Measurements from ENCODE around the gene GNAO1. TPM values are rescaled to one million over a fixed set of nuclear protein-coding genes. Genes with fewer than 3 reads are reported as not detected.

Gene GNAO1
- total RNA-seq, 1 donor from 2014 or later, result 0.57 TPM

DNA sequence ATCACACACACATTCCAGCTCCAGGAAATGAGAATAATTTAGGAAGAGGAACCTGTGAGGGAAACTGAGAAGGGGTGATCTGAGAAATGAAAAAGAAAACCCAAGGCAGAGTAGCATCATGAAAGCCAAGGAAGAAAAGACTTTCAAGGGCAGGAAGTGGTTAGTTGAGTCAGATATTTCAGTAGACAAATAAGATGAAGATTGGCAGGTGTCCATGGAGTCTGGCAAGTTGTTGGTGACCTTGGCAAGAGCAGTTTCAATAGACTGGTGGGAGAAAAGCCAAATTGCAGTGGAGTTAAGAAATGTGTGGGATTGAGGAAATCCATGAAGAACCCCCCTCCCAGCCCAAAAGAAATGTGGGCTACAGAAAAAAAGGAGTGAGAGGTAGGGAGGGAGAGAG is 10.7 kb downstream of the GNAO1 start:
- H3K27ac Mint-ChIP-seq, result no peak overlapping the region
- no peaks in the 10 kb centered on the region for H3K9me3 Mint-ChIP-seq
- intact Hi-C loops (cut with micrococcal nuclease), result loop anchor here (2.0 kb wide), 1 partner anchor 65 kb away; no protein-coding TSS in a partner anchor
- H3K27me3 Mint-ChIP-seq (ENCODE audit: low read depth), result peaks cover 19% of the 10 kb centered on the region
- DNase-seq (ENCODE audit: low spot score), result no peak
- H3K4me3 Mint-ChIP-seq (ENCODE audit: low read depth), result no peak overlapping the region
- H3K36me3 Mint-ChIP-seq (ENCODE audit: low read depth), result no peaks in the 10 kb centered on the region
- H3K4me1 Mint-ChIP-seq (ENCODE audit: low read depth), result peaks cover 23% of the 10 kb centered on the region

DNA sequence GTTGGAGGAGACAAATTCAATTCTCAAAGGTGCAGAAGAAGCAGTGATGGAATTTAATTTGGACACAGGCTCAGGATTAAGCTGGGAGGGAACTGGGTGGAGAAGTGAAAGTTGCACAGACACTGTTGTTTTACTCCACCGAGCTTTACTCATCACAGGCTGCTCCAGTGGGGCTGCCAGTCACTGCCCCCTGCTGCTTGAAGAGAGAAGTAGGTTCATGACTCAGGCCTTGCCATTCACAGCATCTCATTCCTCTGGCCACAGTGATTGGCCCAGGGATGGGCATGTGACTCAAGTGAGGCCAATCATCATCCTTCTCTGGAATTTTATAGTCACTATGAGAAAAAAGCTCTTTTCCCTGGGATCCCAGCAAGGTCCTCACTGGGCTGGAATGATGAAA is 11.8 kb downstream of the GNAO1 start:
- intact Hi-C loops (cut with micrococcal nuclease), result loop anchor here (2.0 kb wide), 1 partner anchor 66 kb away; no protein-coding TSS in a partner anchor
- Mint-ChIP-seq H3K27me3 (ENCODE audit: low read depth) (peaks cover 17% of the 10 kb centered on the region), H3K27ac (no peak overlapping the region), H3K9me3 (no peaks in the 10 kb centered on the region), H3K4me1 (ENCODE audit: low read depth) (peaks cover 14% of the 10 kb centered on the region), H3K36me3 (ENCODE audit: low read depth) (no peaks in the 10 kb centered on the region), H3K4me3 (ENCODE audit: low read depth) (no peak overlapping the region)
- DNase-seq (ENCODE audit: low spot score), result peak; percentile 35

GRCh38 chr16:56204816-56205215 is 13.5 kb downstream of the GNAO1 start:
- intact Hi-C loops (cut with micrococcal nuclease), result no loop called here
- H3K9me3 Mint-ChIP-seq, result no peaks in the 10 kb centered on the region
- peaks cover 29% of the 10 kb centered on the region for H3K27me3 Mint-ChIP-seq (ENCODE audit: low read depth)
- H3K4me1 Mint-ChIP-seq (ENCODE audit: low read depth), result no peaks in the 10 kb centered on the region
- H3K27ac Mint-ChIP-seq, result no peak overlapping the region
- no peak for DNase-seq (ENCODE audit: low spot score)
- no peak overlapping the region for H3K4me3 Mint-ChIP-seq (ENCODE audit: low read depth)
- H3K36me3 Mint-ChIP-seq (ENCODE audit: low read depth), result no peaks in the 10 kb centered on the region

- Mint-ChIP-seq H3K27ac (no peak overlapping the region), H3K27me3 (ENCODE audit: low read depth) (peaks cover 41% of the 10 kb centered on the region), H3K4me1 (ENCODE audit: low read depth) (no peaks in the 10 kb centered on the region), H3K4me3 (ENCODE audit: low read depth) (no peak overlapping the region), H3K9me3 (no peaks in the 10 kb centered on the region), H3K36me3 (ENCODE audit: low read depth) (no peaks in the 10 kb centered on the region)
- intact Hi-C loops (cut with micrococcal nuclease), result no loop called here
- DNase-seq (ENCODE audit: low spot score), result no peak
These were observed 15.7 kb downstream of the GNAO1 start for GRCh38 chr16:56206951-56207350.

GRCh38 chr16:56207421-56207820 is 16.1 kb downstream of the GNAO1 start:
- Mint-ChIP-seq H3K36me3 (ENCODE audit: low read depth) (no peaks in the 10 kb centered on the region), H3K27me3 (ENCODE audit: low read depth) (peaks cover 42% of the 10 kb centered on the region), H3K27ac (no peak overlapping the region), H3K9me3 (no peaks in the 10 kb centered on the region), H3K4me1 (ENCODE audit: low read depth) (no peaks in the 10 kb centered on the region), H3K4me3 (ENCODE audit: low read depth) (no peak overlapping the region)
- no peak for DNase-seq (ENCODE audit: low spot score)
- intact Hi-C loops (cut with micrococcal nuclease), result no loop called here

- peaks cover 54% of the 10 kb centered on the region for H3K27me3 Mint-ChIP-seq (ENCODE audit: low read depth)
- no peak overlapping the region for H3K27ac Mint-ChIP-seq
- no peaks in the 10 kb centered on the region for H3K4me1 Mint-ChIP-seq (ENCODE audit: low read depth)
- H3K9me3 Mint-ChIP-seq, result no peaks in the 10 kb centered on the region
- H3K36me3 Mint-ChIP-seq (ENCODE audit: low read depth), result no peaks in the 10 kb centered on the region
- intact Hi-C loops (cut with micrococcal nuclease), result no loop called here
- H3K4me3 Mint-ChIP-seq (ENCODE audit: low read depth), result no peak overlapping the region
- DNase-seq (ENCODE audit: low spot score), result no peak
These were observed 20.2 kb downstream of the GNAO1 start for GRCh38 chr16:56211435-56211981.

DNA sequence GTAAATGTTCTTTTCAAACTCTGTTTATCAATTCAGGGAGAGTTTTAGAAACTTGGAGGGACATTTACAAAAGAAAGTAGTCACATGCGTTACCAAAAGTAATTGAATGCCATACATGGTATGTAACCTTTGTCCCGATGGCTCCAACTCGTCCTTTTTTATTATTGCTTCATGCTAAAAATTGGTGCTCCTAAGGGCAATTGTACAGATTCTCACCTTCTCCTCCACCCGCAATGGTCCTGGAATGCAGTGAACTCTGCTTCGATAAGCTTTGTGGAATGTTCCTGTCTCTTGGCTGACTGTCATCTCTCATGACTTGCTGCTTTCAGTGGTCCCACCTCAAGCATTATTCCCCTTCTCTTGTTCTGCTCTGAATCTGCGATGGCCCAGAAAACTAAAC is 20.9 kb downstream of the GNAO1 start:
- intact Hi-C loops (cut with micrococcal nuclease), result no loop called here
- Mint-ChIP-seq H3K36me3 (ENCODE audit: low read depth) (no peaks in the 10 kb centered on the region), H3K27me3 (ENCODE audit: low read depth) (peaks cover 51% of the 10 kb centered on the region), H3K4me3 (ENCODE audit: low read depth) (no peak overlapping the region), H3K4me1 (ENCODE audit: low read depth) (no peaks in the 10 kb centered on the region), H3K9me3 (no peaks in the 10 kb centered on the region), H3K27ac (no peak overlapping the region)
- DNase-seq (ENCODE audit: low spot score), result no peak

DNA sequence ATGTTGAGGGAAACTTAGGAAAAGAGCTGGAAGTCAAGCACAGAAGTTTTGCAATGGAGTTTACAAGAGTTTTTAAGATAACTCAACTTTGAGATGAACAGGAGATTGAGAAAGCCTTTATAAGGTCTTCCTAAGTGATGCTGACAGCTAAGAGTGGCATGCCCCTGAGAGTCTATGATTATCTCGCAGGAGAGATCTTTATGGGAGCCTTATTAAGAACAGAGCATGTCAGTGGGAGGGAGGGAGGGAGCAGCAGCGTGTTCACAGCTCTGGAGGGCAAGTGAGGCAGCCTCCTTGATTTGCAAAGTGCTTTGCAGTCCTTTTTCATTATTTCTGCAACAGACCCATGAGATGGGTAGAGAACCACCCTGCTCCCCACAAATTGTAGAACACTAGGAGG is 30.7 kb downstream of the GNAO1 start:
- peaks cover 20% of the 10 kb centered on the region for H3K27me3 Mint-ChIP-seq (ENCODE audit: low read depth)
- no peak for DNase-seq (ENCODE audit: low spot score)
- intact Hi-C loops (cut with micrococcal nuclease), result no loop called here
- H3K4me3 Mint-ChIP-seq (ENCODE audit: low read depth), result no peak overlapping the region
- H3K27ac Mint-ChIP-seq, result no peak overlapping the region
- peaks cover 17% of the 10 kb centered on the region for H3K4me1 Mint-ChIP-seq (ENCODE audit: low read depth)
- H3K9me3 Mint-ChIP-seq, result no peaks in the 10 kb centered on the region
- no peaks in the 10 kb centered on the region for H3K36me3 Mint-ChIP-seq (ENCODE audit: low read depth)

DNA sequence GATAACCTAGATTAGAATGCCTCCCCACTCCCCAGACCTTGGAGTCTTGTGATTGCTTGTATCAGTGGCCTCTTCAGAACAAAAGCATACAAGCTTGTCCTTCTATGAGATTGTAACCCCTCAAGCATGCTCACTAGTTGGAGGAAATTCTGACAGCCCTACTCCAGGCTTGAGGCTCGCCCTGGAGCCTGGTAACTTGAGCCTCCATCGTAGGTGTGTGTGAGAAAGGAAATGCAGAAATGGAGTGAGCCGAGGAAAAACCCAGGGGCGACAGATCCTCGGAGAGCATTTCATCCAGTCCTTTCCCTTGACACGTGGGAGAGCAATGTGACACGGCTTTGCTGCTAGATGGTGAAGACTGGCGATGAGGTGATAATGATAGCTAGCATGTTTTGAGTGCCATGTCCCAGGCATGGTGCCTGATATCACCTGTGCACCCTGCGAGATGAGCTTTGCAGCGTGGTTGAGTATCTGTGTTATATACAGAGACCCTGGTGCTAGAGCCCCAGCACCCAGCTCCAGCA is 31.2 kb downstream of the GNAO1 start:
- H3K9me3 Mint-ChIP-seq, result no peaks in the 10 kb centered on the region
- intact Hi-C loops (cut with micrococcal nuclease), result no loop called here
- H3K4me1 Mint-ChIP-seq (ENCODE audit: low read depth), result peaks cover 20% of the 10 kb centered on the region
- no peak overlapping the region for H3K4me3 Mint-ChIP-seq (ENCODE audit: low read depth)
- H3K27ac Mint-ChIP-seq, result no peak overlapping the region
- H3K27me3 Mint-ChIP-seq (ENCODE audit: low read depth), result peaks cover 17% of the 10 kb centered on the region
- no peaks in the 10 kb centered on the region for H3K36me3 Mint-ChIP-seq (ENCODE audit: low read depth)
- DNase-seq (ENCODE audit: low spot score), result no peak

DNA sequence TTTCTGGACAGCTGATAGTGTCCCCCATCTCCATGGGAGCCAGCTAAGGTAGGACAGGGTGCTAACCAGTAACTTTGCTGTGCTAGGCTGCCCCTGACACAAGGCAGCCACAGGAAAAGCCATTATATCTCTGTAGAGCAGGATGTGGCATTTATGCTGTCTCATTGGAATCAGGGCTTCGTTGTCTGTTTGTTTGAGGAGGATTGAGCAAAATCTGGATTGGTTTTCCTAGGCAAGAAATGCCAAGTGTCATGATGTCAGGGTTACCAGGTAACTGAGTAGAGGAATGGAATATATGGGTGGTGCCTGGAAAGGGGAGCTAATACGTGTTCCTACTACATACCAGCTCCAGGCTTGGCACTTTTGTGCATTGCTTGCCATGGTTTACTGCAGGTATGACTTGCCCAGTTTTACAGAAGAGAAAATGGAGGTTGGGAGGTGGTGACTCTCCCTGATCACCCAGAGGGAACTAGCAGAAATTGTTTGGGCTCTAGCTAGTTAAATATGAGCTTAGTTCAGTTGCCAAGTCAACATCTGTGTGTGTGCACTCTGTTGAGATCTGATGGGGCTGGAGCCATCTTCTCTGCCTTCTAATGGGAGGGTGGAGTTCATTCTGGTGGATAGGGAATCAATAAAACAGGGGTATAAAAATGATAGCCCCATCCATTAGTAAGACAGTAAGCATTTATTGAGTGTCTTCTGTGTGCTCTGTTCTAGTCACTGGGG is 33.9 kb downstream of the GNAO1 start:
- peaks cover 13% of the 10 kb centered on the region for H3K27me3 Mint-ChIP-seq (ENCODE audit: low read depth)
- no peak for DNase-seq (ENCODE audit: low spot score)
- H3K27ac Mint-ChIP-seq, result no peak overlapping the region
- no peak overlapping the region for H3K4me3 Mint-ChIP-seq (ENCODE audit: low read depth)
- H3K4me1 Mint-ChIP-seq (ENCODE audit: low read depth), result peaks cover 23% of the 10 kb centered on the region
- H3K36me3 Mint-ChIP-seq (ENCODE audit: low read depth), result no peaks in the 10 kb centered on the region
- intact Hi-C loops (cut with micrococcal nuclease), result no loop called here
- H3K9me3 Mint-ChIP-seq, result no peaks in the 10 kb centered on the region

GRCh38 chr16:56226187-56226586 is 34.9 kb downstream of the GNAO1 start:
- peaks cover 26% of the 10 kb centered on the region for H3K4me1 Mint-ChIP-seq (ENCODE audit: low read depth)
- H3K27me3 Mint-ChIP-seq (ENCODE audit: low read depth), result peaks cover 10% of the 10 kb centered on the region
- intact Hi-C loops (cut with micrococcal nuclease), result no loop called here
- H3K4me3 Mint-ChIP-seq (ENCODE audit: low read depth), result no peak overlapping the region
- DNase-seq (ENCODE audit: low spot score), result no peak
- no peak overlapping the region for H3K27ac Mint-ChIP-seq
- H3K36me3 Mint-ChIP-seq (ENCODE audit: low read depth), result no peaks in the 10 kb centered on the region
- H3K9me3 Mint-ChIP-seq, result no peaks in the 10 kb centered on the region

DNA sequence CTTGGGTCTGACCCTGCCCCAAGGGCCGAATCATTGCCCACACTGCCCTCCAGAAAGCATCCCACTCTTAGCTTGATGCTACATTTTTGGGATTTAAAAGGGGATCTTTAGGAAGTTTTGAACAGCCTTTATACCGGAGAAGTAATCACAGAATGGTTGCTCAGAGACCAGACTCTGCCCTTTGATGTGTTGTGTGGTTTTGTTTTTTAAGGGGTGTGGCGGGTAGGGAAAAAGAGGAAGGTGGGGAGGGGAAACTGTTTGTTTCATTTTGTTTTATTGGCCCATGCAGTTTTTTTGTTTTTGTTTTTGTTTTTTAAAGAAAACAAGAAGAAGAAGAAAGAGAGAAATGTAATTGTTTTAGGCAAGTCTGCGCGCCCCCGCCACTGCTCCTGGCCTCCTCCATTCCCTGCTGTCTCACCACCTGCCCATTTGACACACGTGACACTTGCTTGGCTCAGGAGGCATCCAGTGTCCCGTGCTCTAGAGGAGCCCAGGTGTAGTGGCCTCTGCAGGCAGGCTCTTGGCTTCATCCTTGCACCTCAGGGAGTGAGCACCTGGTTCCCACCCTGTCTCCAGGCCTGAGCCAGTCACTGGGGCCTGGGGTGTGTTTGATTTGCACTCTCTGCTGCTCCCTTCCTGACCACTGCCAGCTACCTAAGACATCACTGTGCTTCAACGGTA is 35.7 kb downstream of the GNAO1 start:
- DNase-seq (ENCODE audit: low spot score), result no peak
- intact Hi-C loops (cut with micrococcal nuclease), result no loop called here
- H3K36me3 Mint-ChIP-seq (ENCODE audit: low read depth), result no peaks in the 10 kb centered on the region
- H3K27me3 Mint-ChIP-seq (ENCODE audit: low read depth), result peaks cover 7% of the 10 kb centered on the region
- H3K9me3 Mint-ChIP-seq, result no peaks in the 10 kb centered on the region
- no peak overlapping the region for H3K27ac Mint-ChIP-seq
- peaks cover 26% of the 10 kb centered on the region for H3K4me1 Mint-ChIP-seq (ENCODE audit: low read depth)
- H3K4me3 Mint-ChIP-seq (ENCODE audit: low read depth), result no peak overlapping the region

DNA sequence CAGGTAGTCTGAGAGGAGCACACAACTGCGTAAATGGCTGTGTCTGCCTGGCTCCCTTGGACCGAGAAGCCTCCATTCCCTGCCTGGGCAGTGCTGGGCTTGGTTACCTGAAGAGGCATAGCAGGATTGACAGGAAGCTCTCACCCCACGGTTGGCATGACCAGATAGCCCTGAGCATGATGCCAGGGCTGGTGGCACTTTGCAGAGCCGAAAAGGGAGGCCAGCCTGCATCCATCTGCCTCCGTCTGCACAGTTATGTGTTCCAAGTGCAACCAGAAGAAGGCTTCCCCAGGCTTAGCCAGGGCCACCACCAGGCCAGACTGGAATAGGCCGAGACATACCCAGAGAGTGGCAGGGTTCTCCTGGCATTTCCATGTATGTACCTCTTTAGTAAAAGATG is 36.6 kb downstream of the GNAO1 start:
- H3K4me3 Mint-ChIP-seq (ENCODE audit: low read depth), result no peak overlapping the region
- intact Hi-C loops (cut with micrococcal nuclease), result no loop called here
- no peak overlapping the region for H3K27ac Mint-ChIP-seq
- H3K36me3 Mint-ChIP-seq (ENCODE audit: low read depth), result no peaks in the 10 kb centered on the region
- DNase-seq (ENCODE audit: low spot score), result no peak
- no peaks in the 10 kb centered on the region for H3K9me3 Mint-ChIP-seq
- peaks cover 26% of the 10 kb centered on the region for H3K4me1 Mint-ChIP-seq (ENCODE audit: low read depth)
- peaks cover 4% of the 10 kb centered on the region for H3K27me3 Mint-ChIP-seq (ENCODE audit: low read depth)
